ENCODE measurements around the gene PTGR1.
A peak's percentile ranks its signal among the peaks of the same experiment; 100 is the strongest.
"Not testable (repeated sequence)": the region's sequence is repeated elsewhere in the genome, so short reads cannot be mapped to it uniquely, and the experiment has no call there.

The PTGR1 gene

DNA sequence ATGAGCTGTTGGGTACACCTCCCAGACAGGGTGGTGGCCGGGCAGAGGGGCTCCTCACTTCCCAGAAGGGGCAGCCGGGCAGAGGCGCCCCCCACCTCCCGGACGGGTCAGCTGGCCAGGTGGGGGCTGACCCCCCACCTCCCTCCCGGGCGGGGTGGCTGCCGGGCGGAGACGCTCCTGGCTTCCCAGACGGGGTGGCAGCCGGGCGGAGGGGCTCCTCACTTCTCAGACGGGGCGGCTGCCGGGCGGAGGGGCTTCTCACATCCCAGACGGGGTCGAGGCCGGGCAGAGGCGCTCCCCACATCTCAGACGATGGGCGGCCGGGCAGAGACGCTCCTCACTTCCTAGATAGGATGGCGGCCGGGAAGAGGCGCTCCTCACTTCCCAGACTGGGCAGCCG is 17.9 kb upstream of the PTGR1 start:
- H3K4me3 ChIP-seq (ENCODE audit: low read length); DNase-seq (ENCODE audit: low read depth, low spot score): not testable (repeated sequence)

DNA sequence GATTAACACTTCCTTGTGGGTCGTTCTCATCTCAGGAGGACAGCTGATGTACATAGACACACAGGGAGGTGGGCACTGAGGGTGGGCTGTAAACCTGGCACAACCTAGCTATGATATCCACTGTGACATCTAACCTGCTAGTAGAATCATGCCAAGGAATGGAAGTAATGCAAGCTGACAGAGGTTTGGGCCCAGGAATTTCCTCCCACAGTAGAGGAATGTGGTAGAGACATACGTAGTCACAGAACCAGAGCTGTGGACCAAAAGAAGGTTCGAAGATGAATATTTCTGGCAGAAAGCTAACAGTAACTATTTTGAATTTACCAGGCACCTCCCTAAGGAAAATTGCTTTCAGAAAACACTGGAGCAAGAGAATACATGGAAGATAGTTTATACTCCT is 16.5 kb upstream of the PTGR1 start:
- no peak overlapping the region for H3K4me3 ChIP-seq (ENCODE audit: low read length)
- DNase-seq (ENCODE audit: low read depth, low spot score) = no peak

DNA sequence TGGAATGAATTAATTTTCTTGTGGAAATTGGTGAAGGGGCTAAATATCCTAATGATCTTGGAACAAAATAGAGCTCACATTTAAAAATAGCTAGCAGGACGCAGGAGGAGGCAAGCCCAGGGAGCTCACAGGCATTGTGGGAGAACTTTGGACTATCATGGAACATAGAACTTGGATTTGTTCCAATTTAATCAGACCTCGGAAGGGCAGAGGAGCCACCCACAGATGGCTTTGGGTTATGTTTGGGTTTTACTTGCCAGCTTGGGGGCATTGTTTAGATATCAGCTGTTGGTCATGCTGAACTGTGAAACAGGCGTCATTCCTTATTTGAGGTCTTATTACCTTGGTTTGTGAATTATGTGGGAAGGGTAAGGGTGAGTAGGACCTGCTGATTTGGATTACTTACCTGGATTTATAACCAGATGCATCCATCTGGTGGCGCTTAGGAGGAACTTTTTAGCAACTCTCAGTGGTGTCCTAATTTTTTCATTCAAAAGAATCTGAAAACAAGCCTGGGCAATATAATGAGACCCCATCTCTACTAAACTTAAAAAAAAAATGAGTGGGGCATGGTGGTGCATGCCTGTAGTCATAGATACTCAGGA is 14.1 kb upstream of the PTGR1 start:
- no peak for DNase-seq (ENCODE audit: low read depth, low spot score)

DNA sequence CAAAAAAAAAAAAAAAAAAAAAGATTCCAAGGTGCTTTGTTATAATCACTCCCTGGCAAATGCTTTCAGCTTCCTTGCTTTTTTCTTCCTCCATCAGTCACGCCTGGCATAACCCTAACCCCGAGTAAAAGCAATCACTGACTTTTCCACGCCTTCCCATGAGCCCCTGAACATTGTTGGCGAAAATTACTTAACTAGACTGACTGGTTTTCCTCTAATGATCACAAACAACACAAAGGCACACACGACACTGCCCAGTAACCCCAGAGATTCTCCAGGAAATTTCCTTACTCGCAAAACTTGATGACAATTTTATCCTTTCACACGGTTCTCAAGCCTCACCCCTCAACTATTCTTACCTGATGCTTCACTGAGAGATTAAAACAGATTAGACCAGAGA is 11.4 kb upstream of the PTGR1 start:
- DNase-seq (ENCODE audit: low read depth, low spot score) = no peak

More for the DNA sequence above, 14.1 kb upstream of the PTGR1 start:
- H3K4me3 ChIP-seq (ENCODE audit: low read length) = no peak overlapping the region

DNA sequence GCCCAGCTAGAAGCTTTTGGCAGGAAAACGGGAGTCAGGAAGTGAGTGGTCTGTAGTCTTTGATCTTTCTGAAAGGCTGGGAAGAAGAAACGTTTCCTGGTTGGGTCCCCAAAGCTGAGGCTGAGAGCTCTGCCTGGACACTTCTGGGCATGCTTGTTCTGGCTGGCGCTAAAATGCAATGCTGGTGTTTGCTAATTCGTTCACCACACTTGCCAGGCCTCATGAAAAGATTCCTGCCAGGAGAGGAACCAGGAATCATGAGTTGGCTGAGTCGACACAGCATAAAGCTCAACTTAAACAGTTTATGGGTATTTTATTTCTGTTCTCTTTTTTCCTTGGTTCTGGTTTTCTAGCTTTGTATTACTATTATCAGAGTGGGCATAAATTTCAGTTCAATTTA is 10.7 kb upstream of the PTGR1 start:
- no peak for DNase-seq (ENCODE audit: low read depth, low spot score)
- H3K4me3 ChIP-seq (ENCODE audit: low read length) = no peak overlapping the region

More for the DNA sequence above, 11.4 kb upstream of the PTGR1 start:
- no peak overlapping the region for H3K4me3 ChIP-seq (ENCODE audit: low read length)

DNA sequence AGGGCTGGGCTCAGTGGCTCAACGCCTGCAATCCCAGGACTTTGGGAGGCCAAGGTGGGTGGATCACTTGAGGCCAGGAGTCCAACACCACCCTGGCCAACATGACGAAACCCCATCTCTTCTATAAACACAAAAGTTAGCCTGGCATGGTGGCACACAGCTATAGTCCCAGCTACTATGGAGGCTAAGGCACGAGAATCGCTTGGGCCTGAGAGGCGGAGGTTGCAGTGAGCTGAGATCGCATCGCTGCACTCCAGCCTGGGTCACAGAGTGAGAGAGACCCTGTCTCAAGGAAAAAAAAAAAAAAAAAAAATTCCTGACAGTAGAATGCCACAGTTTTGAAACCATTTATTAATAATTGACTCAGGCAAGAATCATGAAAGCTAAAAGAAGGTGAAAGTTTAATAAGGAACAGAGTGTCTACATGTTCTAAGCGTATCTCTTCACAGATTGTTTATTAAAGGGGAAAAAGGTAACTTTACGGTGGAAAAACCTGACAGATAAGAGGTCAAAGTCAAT is 5.7 kb upstream of the PTGR1 start:
- DNase-seq (ENCODE audit: low read depth, low spot score) = no peak
- no peak overlapping the region for H3K4me3 ChIP-seq (ENCODE audit: low read length)

DNA sequence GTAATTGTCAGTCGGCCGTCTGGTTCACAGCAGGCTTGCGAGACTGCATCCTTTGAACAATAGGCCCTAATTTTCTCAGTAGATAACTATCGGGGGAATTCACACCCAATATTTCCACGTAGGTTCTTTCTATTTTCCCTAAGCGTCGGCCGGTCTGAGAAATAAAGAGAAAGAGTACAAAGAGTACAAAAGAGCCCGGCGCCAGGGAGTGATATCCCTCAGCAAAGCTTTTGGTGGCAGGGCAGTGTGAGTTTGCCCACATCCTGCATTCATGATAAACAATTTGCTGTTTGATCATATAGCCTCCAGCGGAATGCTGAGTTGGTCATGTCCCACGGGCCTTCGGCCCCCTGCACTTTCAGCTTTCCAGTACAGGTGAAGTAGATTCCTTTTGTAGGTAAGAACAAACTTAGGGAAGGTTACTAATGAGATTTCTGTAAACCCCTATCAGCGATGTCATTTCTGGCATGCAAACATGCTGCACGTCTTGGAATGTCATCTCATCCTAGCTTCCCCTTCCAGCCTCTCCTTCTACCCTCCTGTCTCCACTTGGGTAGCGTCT is 4.7 kb upstream of the PTGR1 start:
- DNase-seq (ENCODE audit: low read depth, low spot score) = no peak
- no peak overlapping the region for H3K4me3 ChIP-seq (ENCODE audit: low read length)

DNA sequence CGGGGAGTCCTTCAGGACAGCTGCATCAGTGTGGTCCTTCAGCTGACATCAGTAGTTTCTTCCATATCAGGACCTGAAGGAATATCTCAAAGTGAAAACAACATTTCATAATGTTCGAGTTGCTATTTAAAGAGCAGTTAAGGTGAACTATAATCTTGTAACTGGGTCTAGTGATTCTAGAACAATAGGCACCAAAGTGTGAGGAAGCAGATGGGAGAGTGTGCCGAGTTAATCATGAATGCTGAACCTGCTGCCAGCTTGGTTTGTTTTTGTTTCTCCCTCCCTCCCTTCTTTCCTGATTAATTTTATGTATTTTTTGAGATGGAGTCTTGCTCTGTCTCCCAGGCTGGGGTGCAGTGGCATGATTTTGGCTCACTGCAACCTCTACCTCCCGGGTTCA is 3.6 kb upstream of the PTGR1 start:
- DNase-seq (ENCODE audit: low read depth, low spot score) = no peak
- H3K4me3 ChIP-seq (ENCODE audit: low read length) = no peak overlapping the region

DNA sequence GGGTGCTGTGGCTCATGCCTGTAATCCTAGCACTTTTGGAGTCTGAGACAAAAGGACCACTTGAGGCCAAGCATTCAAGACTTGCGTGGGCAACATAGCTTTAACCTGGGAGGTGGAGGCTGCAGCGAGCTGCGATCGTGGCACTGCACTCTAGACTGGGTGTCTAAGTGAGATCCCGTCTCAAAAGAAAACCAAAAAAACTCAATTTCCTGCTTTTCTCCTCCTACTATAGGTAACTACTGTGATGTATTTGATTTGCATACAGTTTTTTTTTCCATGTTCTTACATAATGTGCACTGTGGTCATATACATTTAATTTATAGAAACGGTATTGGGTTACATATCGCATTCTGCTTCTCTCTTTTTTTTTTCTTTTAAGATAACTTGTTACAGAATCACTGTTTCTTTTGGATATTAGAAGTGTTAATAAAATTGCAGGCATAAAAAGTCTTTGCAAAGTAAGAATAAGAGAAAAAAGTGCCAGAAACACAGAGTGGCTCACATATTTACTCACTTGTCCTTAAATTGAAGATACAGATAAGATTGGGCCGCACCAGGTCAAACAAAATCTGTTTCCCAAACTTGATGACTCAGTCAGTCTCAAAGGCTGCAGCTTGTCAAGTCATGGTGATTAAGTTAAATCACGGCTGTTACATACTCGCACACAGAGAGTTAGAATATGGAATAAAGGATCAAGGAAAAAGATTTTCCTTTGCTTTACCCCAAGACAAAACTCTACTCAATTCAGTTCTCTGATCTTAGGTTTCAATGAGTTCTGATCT is 2.0 kb upstream of the PTGR1 start:
- no peak overlapping the region for H3K4me3 ChIP-seq (ENCODE audit: low read length)
- DNase-seq (ENCODE audit: low read depth, low spot score) = no peak

DNA sequence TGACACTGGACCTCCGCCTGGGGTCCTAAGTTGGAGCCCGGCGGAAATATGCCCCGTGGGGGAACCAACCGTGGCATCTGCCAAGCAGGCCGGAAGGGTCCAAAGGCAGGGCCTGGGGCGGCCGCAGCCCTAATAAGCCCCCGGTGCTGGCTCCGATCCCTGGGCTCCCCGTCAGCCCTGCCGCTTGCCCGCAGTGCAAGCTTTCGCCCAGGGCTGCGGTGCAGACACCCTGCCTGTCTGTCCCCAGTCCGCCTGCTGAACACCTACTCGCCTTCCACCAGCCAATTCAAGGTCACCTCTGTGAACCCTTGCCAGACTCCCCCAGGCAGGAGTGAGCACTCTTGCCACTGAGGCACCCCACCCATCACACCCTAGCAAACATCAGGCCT is 502 bp upstream of the PTGR1 start:
- DNase-seq (ENCODE audit: low read depth, low spot score) = no peak
- H3K4me3 ChIP-seq (ENCODE audit: low read length) = no peak overlapping the region

DNA sequence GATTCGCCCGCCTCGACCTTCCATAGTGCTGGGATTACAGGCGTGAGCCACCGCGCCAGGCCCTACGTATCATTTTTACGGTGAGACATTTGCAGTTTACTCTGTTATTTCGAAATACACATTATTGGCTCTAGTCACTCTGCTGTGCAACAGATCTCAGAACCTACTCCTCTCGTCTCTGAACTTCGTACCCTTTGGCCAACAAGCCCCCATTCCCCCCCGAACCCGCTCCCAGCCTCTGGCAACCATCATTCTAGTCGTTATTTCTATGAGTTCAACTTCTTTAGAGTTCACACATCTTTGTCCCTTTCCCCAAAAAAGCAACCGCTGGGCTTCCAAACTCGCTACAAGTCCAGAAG is 735 bp downstream of the PTGR1 start:
- DNase-seq (ENCODE audit: low read depth, low spot score) = no peak

DNA sequence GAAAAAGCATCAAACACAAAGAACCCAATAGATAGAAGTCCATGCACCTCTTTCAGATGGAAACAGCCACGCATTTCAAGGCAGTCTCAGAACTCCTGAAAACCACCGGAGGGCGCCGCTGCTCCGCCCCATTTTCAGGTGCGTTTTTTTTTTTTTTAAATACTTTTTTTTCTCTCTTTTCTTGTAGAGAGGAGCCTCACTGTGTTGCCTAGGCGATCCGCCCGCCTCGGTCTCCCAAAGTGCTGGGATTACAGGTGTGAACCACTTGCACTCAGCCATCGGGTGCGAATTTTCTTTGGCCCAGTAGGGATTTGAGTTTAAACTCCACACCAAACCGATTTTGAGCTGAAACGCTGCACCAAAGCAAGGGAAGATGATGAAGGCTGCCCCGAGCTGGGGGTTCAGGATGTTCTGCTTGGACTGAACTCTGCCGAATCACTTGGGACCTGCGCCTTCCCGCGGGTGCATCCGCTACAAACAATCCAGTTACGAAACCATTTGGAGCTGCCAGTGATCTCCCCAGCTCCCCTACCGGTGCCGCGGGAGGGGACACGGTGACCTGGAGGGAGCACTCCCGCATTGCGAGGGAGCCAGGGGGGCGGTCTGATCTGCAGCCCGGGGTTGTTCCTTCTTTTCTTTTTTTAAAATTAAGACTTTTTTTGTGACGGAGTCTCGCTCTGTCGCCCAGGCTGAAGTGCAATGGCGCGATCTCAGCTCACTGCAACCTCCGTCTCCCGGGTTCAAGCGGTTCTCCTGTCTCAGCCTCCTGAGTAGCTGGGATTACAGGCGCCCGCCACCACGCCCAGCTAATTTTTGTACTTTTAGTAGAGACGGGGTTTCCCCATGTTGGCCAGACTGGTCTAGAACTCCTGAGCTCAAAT is 1.4 kb downstream of the PTGR1 start:
- H3K4me3 ChIP-seq (ENCODE audit: low read length) = peak overlapping the region; percentile 35
- peak; percentile 55 for DNase-seq (ENCODE audit: low read depth, low spot score)

More for the DNA sequence above, 735 bp downstream of the PTGR1 start:
- H3K4me3 ChIP-seq (ENCODE audit: low read length) = no peak overlapping the region

DNA sequence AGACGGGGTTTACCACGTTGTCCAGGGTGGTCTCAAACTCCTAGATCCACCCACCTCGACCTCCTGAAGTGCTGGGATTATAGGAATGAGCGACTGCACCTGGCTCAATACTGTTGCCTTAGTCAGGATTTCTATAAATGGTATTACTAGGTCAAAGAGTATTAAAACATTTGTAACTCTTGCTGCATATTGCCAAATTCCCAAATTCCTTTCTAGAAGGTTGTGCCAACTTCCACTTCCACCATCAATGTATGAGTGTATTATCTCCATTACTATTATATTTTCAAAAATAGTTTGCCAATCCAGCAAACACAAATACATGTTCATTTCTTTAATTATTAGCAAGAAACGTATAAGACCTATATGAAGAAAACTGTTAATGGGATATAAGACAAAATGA is 10.6 kb downstream of the PTGR1 start:
- no peak for DNase-seq (ENCODE audit: low read depth, low spot score)
- H3K4me3 ChIP-seq (ENCODE audit: low read length) = no peak overlapping the region

DNA sequence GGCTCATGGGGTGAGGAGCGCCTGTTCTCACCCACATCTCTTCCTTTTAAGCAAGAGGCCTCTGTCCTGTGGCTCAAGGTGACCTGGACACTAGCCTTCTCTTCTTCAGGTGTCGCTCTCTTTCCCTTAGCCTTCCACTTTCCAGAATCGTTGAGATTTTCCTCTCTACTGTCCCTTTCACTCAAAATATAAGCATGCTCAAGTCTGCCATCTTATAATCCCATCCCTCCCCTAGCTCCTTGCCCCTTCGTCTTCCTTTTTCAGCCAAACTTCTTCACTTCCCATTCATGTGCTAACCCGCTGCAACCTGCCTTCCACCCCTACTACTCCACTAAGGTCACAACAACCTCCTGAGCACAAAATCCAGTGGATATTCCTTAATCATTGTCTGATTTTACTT is 13.1 kb downstream of the PTGR1 start:
- H3K4me3 ChIP-seq (ENCODE audit: low read length) = no peak overlapping the region
- DNase-seq (ENCODE audit: low read depth, low spot score) = no peak

DNA sequence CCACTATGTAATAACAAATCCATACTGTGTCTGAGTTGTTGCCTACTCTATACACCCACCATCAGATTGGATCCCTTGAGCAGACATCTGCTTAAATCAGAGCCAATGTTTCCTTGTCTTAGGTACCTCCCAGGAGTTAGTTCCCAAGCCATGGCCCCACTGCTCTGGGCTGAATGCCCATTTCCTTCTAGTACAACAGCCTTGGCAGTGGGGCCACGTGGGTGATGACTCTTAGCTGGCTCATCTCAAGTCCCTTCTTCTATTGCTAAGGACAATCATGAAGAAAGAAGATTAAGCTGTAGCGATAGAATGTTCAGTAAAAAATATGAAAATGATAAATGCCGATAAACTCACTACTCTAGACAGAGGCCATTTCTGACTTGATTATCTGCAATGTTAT is 16.6 kb downstream of the PTGR1 start:
- H3K4me3 ChIP-seq (ENCODE audit: low read length) = no peak overlapping the region
- DNase-seq (ENCODE audit: low read depth, low spot score) = no peak

DNA sequence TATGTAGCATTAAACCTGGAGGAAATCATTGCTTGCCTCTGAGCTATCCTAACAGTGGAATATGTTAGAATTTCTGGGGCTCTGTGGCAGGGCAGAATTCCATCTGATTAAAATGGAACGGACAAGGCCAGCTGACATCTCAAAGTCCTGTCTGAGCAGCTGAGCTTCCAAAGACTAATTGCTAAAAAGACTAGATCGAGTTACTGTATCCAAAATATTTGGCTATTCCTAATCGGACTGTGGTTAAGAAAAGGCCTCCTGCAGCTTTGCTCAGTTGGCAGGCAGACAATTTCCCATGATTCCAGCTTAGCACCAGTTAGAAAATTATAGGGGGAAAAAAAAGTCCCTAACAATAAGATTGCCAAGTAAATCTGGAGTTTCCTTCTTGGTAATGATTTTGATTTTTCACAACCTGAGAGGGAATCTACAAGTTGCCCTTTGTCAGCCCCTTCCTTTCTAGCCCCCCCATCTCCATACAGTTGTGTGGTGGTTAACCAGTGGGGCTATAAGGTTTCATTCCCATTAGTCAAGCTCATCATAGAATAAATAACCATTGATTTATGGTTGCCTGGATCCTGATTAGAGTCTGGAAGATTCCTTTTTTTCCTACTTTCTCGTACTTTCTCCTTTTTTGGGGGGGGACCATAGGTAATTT is 26.4 kb downstream of the PTGR1 start:
- no peak overlapping the region for H3K4me3 ChIP-seq (ENCODE audit: low read length)
- no peak for DNase-seq (ENCODE audit: low read depth, low spot score)

DNA sequence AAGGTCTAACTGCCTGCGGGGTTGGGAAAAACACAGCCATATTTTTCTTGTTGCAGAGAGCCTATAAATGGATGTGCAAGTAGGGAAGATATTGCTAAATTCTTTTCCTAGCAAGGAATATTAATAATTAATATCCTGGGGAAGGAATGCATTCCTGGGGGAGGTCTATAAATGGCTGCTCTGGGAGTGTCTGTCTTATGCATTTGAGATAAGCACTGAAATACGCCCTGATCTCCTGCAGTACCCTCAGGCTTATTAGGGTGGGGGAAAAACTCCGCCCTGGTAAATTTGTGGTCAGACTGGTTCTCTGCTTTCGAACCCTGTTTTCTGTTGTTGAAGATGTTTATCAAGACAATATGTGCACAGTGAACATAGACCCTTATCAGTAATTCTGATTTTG is 31.3 kb downstream of the PTGR1 start:
- not testable (repeated sequence) for DNase-seq (ENCODE audit: low read depth, low spot score); H3K4me3 ChIP-seq (ENCODE audit: low read length)

DNA sequence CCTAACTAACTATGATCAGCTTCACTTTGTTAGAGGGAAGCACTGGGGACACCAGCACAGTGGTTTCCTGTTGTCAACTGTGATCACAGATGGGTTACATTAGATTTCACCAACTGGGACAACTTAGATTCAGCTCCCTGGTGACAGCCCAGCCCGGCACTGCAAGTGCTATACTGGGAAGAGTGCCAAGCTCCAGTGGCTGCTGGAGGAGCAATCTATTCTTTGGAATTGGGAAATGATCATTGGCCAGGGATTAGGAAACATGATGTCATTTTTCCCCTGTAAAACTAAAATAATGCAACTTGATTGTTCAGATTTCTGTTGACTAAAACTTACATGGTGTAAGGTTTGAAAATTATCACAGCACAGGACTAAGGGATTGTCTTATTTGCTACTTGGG is 33.2 kb downstream of the PTGR1 start:
- H3K4me3 ChIP-seq (ENCODE audit: low read length) = no peak overlapping the region
- DNase-seq (ENCODE audit: low read depth, low spot score) = no peak

DNA sequence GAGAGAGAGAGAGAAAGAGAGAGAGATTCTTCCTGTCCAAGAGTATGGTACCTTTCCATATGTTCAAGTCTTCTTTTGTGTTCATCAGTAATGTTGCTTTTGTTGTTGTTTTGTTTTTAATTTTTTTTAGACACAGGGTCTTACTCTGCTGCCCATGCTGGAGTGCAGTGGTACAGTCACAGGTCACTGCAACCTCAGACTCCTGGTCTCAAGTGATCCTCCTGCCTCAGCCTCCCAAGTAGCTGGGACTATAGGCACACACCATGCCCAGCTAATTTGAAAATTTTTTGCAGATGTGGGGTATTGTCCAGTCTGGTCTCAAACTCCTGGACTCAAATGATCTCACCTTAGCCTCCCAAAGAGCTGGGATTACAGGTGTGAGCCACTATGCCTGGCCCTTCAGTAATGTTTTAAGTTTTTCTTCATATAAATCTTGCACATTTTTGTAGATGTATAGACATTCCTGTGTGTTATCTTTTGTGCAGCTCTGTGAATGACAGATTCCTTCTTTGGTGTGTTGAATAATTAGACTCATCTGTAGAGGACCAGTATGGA is 38.2 kb downstream of the PTGR1 start:
- no peak overlapping the region for H3K4me3 ChIP-seq (ENCODE audit: low read length)
- no peak for DNase-seq (ENCODE audit: low read depth, low spot score)
